Posterior vena cava (tissue), 2 donors: ENCODE data around the gene LRRC8B. TPM values are rescaled to one million over a fixed set of nuclear protein-coding genes. Genes with fewer than 3 reads are reported as not detected.

Experiments used
- DNase-seq: peaks from one replicate; pipeline ENCODE4 v3.0.0-alpha.2; 2020; ENCODE audit warnings: low spot score
- intact Hi-C, 2 donors: fragments of 100-400 bp; cut with DNase I; formaldehyde crosslinking; loops; one replicate each; pipeline versions ENCODE4 v1.14.1 to v1.14.2; 2022 to 2023
- total RNA-seq, 2 donors: library from RNA; stranded (reverse); fragmentation: NEBNext Ultra II Directional; extraction: Animal tissue kit (Norgen Biotek cat#: 25700); gene quantifications; one replicate each; pipeline ENCODE4 v1.2.1, GENCODE V29; 2021
- donor health status: DM: yes; HTN: yes; CAD: no.
- donor health status: DM: yes; HTN: yes; CAD: no.

LRRC8B gene
- total RNA-seq, 2 donors from 2014 or later, result 6.0 to 9.9 TPM

DNA sequence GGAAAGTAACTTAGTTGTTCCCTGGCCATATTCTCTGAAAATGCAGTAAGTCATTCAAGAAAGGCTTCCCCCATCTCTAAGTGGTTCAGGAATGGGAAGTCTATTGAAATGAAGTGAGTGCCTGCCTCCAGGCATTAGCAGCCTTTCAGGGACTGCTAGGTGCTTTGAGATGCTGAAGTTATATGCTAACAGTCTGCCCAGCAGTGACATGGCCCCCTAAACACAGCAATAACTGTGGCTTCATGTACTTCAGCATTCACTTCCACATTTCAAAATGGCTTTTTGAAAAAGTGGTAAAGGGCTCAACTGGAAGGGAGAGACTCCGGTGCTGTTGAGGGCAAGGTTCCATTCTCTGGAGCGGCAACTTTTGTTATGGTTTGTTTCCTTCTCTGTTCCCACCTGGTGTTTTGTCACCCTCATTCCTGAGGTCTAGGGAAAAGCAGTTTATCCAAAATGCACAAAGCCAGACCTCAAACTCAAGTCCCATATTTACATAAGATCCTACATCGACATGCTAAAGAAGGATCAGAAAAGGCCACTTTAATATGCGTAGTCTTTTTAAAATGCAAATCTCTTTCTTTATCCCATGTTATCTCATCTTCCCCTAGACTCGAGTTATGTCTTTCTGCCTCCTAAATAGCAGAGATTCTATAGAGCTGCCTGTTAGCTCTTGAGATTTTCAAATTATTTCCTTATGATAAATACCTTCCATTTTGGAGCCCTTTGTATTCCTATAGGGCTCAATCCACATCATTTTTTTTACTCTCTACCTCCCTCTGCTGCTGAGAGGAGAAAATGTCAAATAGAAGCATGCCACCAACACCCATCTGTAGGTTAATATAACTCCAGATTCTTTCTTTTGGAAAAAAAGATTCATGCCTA, 74.1 kb downstream of the LRRC8B start:
- no peak for DNase-seq
- intact Hi-C loops, result loop anchor here in 1 of 2 donors (5.0 kb wide), 1 partner anchor 116 kb away; no protein-coding TSS in a partner anchor

DNA sequence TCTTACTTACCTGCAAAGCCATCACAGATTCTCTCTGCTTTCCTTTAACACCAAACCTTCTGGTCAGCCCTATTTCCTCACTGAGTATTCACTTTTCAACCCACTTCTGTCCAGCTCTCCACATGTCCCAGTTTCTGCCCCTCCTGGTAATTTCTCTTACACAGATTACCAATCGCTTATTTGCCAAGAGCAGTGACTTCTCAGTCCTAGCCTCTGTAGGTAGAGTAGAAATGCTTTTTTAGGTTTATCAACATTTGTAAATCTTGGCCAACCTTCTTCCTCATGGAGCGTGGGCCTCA, 74.7 kb downstream of the LRRC8B start:
- intact Hi-C loops, result loop anchor here in 1 of 2 donors (5.0 kb wide), 1 partner anchor 117 kb away; no protein-coding TSS in a partner anchor

DNA sequence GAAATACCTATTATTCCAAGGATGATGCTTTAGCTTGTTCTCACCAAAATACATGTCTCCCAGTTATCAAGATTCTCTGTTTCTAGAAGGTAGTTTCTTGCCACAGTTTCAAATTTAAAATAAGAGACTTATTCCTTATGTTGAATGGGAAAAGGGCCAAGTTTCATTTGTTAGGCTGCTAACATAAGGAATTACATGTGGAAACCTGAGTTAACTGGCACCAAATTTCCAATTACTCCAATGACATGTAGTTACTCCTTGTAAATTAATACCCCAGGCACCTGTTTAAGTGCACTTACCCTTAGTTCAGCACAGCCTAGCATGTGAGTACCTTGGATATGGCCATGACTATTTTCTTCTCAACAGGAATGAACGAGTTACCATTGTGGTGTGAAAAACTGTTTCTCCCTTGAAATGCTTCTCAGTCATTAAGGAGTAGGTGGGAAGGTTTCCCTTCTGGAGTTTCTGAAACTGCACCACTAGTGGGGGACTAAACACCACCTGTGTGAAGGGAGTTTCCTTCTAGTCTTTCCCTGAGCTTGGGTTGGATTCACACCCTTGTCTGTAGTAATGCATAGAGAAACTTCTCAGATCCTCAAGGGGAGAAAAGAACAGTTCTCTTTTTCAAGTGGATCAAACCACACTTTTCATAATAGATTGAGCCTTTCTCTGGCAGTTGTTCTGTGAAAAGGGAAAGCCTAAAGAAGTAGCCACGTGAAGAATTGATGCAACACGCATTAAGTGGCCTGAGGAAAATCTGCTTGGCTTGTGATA, 76.0 kb downstream of the LRRC8B start:
- no peak for DNase-seq
- intact Hi-C loops, result no loop called here

More for the DNA sequence above, 74.7 kb downstream of the LRRC8B start:
- DNase-seq, result no peak

DNA sequence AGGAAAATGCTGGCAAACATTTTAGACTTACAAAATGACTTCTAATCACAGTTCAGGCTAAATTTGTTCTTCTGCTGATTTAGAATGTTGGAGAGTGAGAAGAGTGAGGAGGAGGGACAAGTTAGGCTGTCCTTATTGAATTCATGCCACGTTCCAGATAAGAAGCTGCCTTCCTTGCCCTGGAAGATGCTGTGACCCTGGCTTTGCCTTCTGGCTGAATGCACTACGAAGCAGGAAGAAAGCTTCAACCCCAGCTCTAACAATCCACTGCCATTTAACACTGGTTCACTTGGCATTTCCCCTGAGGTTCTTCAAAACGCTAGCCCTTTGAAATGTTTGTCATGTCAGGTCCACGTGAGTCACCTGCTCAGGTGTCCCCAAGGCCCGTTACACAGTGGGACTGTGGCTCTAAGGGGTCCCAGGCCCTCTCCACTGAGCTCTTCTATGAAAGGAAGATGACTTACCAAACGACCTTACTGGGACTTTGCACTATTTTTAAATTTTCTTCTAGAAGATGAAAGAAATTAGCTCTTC, 78.3 kb downstream of the LRRC8B start:
- intact Hi-C loops, result no loop called here
- DNase-seq, result no peak

DNA sequence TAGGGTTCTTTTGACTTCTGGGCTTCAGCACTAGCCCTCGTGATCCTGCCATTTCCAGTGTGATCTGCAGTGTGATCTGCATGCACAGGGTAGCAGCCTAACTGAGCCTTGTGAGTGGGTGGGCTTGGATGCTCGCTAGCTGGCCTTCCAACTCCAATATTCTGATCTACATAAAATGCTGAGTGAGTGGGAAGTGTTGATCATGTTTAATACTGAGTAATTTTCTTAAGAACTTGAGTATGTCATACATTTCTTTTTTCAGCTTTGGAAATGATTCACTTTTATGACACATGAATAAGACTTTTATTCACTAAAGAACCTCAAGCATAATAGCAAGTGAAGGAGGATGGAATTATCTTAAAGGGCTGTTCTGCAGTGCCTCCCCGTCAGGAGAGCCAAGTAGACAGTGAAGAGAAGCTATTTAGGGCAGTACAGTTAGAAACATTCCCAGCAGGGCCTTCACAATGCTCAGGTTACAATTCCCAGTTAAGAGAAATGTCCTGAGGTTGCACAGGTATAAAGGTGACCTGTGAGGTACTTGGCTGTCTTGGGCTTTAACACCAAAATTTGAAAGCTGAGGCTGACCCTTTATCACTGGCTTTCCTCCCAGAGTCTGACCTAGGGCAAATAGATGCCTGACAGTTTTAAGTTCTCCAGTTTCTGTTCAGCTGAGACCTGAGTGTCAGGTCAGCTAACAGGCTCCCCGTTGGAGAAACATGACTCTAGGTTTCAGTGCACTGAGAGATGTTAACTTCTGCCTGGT, 79.2 kb downstream of the LRRC8B start:
- intact Hi-C loops, result no loop called here

DNA sequence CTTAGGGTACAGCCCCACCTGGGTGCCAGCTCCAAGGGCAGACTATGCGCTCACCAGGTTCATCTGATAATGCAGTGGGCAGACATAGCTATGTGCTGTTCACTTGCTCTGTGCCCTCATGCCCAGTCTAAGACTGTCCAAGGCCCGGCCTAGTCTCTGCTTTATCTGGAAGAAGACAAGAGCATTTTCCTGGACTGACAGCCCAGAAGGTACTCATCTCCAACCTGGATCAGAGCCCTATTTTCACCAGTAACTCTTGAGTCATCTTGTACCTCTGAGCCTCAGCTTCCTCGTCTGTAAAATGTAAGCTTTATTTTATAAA, 79.7 kb downstream of the LRRC8B start:
- intact Hi-C loops, result no loop called here
- DNase-seq, result no peak

More for the DNA sequence above, 79.2 kb downstream of the LRRC8B start:
- DNase-seq, result no peak

DNA sequence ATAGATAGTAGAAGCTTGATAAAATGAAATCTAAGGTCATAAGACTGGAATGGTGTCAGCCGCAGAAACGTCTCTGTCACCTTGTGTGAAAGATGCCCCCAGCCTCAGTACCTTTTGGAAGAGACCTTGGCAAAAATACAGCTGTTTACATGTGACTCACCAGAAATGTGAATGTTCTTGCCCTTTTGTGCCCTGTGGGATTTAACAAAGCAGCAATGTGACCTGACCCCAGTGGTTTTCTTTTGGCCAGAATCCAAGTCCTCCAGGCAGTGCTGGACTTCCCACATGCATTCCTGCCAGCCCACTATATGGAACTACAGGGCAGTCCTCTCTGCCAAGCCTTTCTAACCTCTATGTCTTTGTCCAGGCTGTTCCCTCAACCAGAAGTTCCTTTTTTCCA, 81.1 kb downstream of the LRRC8B start:
- no peak for DNase-seq
- intact Hi-C loops, result no loop called here

DNA sequence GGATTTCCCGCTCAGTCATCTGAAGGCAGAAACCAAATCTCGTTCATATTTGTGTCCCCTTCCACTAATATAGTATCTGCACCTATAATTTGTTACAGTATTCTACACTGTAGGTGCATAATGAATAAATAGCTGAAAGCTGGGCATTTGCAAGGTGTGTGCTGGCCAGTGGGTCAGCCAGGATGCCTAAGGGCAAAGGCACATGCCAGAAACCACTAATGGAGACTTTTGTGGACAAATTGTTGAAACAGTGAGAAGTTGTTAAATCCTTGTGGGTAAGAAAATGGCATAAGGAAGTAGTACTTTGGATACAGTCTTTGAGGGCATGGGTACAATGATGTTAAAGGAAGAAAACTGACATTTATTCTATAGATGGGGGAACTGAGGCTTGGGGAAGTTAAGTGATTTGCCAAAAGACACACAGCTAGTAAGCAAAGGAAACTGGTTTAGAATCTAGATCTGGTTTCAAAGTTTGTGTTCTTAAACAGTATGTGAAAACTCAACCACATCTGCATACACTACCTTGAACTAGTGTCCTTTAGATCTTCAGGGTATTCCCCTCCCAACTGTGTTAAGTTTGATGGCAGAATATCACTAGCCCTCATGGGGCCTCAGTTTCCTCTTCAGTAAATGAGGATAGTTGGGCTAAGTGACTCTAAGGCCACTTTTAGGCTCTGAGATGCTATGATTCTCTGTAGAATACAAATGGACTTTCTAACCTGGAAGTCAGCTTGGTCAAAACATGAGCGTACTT, 81.8 kb downstream of the LRRC8B start:
- no peak for DNase-seq
- intact Hi-C loops, result no loop called here

DNA sequence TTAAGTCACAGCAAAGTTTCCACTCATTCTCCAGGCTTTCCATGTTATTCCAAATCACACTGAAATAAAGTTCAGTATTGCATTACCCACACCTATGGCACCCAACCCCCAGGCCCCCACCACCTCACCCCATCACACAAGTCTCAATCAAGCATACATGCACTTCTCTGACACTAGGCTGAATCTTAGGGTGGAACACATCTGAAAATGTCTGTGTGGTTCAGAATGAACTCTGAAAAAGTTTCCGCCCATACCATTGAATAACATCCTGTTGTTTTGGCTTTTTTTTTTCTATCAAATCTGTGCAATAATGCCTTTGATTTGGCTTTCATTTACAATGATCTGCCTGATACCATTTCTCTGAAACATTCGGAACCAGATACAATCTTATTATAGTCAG, 82.5 kb downstream of the LRRC8B start:
- intact Hi-C loops, result no loop called here
- DNase-seq, result no peak

DNA sequence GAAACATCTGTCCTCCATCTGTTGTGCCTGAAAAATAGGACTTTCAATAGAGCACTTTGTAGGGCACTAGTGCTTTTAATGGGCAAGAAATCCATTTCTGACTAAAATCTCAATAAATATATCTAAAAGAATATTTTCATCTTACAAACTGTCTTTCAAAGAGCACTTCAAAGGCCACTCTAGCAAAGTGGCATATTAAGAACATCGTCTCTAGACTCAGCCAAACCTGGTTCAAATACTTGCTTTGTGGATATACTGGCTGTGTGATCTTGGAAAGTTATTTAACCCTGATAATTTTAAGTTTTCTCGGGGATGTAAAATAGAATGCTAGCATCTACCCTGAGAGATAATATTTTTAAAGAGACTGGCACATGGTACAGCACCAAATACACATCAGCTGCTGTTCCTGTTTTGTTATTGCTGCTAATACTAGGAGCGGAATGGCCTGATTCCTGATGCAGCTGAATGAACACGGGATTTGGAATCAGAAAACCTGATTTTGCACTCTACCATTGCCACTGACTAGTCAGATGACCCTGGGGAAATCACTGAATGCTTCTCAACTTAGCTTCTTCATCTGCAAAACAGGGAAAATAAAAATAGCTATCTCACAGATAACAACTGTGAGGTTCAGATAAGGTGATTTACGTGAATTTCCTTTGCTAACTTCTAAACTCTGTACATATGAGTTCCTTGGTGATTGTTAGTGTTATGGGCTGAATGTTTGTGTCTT, 83.1 kb downstream of the LRRC8B start:
- intact Hi-C loops, result no loop called here
- no peak for DNase-seq

DNA sequence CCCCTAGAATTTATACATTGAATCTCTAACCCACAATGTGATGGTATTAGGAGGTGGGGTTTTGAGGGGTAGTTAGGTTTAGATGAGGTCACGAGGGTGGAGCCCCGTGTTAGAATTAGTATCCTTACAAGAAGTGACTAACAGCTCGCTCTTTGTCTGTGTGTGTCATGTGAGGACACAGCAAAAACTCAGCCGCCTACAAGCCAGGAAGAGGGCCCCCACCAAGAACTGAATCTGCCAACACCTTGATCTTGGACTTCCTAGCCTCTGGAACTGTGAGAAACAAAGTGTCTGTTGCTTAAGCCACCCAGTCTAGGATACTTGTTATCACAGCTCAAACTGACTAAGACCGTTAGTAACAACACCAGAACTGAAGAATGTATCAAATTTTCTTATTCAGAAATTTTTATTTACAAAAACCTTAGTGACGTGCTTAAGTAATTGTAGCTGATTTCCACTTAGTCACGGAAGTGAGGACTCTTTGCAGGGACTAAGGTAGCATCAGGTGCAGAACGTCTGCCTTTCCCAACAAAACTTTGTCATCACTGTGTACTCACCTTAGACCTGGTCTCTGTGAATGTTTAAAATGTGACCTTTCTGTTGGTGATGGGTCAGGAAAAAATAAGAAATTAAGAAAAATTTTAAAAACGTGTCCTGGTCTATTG, 83.8 kb downstream of the LRRC8B start:
- intact Hi-C loops, result no loop called here
- DNase-seq, result no peak

DNA sequence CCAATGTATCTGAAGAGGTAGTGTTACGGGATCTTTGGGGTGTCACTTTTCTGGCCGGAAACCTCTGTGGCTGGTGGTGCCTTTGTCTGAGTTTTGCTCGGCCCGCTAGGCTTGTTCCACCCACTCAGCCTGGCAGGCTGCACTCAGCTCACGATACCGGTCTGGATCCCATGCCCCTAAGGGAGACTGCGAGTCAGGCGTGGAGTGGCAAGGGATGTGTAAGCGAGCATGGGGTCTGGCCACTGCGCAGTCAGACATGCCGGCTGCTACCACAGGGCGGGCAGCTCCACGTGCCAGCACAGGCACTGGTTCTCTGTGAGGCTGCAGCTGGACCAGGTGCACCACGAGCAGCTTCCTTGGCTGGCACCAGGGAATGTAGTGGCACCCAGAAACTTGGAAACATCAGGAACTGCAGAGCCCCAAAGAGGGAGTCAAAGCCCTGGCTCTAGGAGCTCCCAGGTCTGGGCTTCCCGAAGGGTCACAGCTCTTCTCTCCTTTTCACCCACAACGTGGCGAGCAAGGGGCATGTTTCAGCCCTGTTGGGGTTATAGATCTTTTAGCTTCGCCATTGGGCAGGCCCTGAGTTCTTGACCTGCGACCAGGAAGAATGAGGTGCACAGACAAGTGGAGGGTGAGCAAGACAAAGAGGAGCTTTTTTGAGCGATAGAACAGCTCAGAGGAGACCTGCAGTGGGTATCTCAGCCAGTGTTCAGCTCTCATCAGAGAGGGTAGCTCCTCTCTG, 84.5 kb downstream of the LRRC8B start:
- peak; percentile 77 for DNase-seq
- intact Hi-C loops, result no loop called here

DNA sequence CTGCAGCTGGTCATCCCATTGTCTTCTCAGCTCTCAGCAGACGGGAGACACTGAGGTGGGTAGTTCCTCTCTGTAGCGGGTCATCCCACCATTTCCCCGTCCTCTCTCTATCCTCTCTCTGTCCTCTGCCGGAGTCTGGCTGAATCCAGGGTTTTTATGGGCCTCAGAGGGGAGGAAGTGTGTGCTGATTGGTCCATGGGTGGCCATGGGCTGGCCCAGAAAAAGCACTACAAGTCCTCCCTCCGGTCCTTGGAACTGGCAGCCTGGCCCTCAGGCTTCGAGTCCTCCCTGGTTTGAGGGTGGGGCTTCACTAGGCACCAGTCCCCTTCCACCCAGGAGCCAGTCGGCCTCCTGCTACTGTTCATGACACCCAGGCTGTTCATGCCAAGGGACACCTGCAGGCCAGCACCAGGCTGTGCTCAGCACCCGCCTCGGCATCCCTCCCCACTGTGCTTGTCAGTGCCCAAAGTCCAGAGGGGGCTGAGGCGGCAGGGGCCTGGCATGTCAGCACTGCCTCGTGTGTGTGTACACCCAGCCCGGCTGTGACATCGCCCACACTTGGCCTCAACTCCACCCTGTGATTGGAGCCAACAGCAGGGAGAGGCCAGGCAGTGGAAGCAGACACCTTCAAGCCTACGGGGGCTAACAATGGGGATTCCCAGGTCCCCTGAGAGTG, 85.3 kb downstream of the LRRC8B start:
- intact Hi-C loops, result no loop called here
- no peak for DNase-seq

DNA sequence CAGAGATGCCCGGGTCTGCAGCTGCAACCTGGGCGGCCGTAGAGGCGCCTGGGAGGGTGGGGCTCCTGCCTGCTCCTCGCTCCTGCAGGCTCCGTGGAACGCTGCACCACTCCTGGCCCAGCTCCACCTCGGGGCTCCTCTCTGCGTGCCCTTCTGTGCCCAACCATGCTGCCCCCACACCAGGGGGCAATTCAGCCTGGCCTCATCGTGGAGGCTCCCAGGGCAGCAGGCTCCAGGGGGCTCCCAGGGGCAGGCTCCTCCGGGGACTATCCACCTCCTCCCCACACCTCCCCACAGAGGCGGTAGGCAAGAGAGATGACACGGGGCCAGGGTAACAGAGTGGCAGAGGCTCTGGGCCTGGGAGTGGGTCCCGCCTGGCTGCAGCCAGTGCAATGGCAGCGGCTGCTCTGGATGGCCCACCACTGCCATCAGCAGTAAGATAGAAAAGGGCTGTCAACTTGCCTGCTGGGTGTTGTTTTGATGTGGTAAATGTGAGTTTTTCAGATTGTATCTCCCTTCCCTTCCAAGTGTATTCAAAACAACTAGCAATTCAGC, 85.9 kb downstream of the LRRC8B start:
- intact Hi-C loops, result no loop called here
- DNase-seq, result no peak

DNA sequence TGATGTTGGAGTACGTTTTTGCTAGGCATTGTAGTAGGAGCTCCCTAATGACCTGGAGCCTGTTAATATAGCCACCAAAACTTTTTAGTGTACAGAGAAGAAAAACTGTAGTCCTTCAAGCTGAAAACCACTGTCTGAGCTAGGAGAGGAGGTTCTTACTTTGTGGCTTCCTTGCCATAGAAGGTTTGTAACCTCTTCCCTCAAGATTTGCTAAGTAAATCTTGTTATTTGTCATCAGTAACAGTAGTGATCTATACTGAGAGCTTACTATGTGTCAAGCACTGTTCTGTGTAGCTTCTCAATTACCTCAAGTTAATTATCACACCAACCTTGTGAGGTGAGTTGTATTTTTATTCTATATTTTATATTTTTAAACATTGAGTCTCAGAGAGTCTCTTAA, 87.1 kb downstream of the LRRC8B start:
- intact Hi-C loops, result no loop called here
- no peak for DNase-seq

DNA sequence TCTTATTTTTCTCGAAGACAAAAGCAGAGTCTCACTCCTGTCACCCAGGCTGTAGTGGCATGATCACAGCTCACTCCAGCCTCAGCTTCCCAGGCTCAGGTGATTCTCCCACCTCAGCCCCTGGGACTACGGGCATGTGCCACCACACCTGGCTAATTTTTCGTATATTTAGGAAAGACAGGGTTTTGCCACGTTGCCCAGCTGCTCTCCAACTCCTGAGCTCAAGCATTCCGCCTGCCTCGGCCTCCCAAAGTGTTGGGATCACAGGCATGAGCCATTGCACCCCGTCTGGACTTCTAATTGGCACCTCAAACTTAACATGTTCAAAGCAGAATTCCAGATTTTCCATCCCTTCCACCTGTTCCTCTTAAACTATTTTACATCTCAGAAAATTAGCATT, 89.3 kb downstream of the LRRC8B start:
- DNase-seq, result no peak
- intact Hi-C loops, result no loop called here
